ENCODE results near the gene FTO. TPM values are rescaled to one million over a fixed set of nuclear protein-coding genes. Genes with fewer than 3 reads are reported as not detected.

The FTO gene
- total RNA-seq, 1 donor from 2014 or later, result 65.8 TPM

- ChIA-PET CTCF (no interaction called here), POLR2A (no interaction called here)
- Mint-ChIP-seq H3K27me3 (no peaks in the 10 kb centered on the region), H3K27ac (no peak overlapping the region), H3K9me3 (no peaks in the 10 kb centered on the region), H3K4me1 (no peaks in the 10 kb centered on the region), H3K4me3 (no peak overlapping the region), H3K36me3 (ENCODE audit: low read depth) (peaks cover 32% of the 10 kb centered on the region)
- no peak for TF ChIP-seq CTCF (IDR thresholded peaks at IDR 0.05)
- ATAC-seq (ENCODE audit: low read depth), result no peak
- DNase-seq, result no peak
- intact Hi-C loops (cut with micrococcal nuclease), result no loop called here
These were observed 302.7 kb downstream of the FTO start for GRCh38 chr16:54006693-54007092.

GRCh38 chr16:54007504-54007903, 303.5 kb downstream of the FTO start:
- POLR2A ChIA-PET, result no interaction called here
- Mint-ChIP-seq H3K4me1 (no peaks in the 10 kb centered on the region), H3K27ac (no peak overlapping the region), H3K9me3 (peaks cover 4% of the 10 kb centered on the region), H3K4me3 (no peak overlapping the region), H3K36me3 (ENCODE audit: low read depth) (peaks cover 37% of the 10 kb centered on the region), H3K27me3 (no peaks in the 10 kb centered on the region)
- no peak for TF ChIP-seq CTCF (IDR thresholded peaks at IDR 0.05)
- intact Hi-C loops (cut with micrococcal nuclease), result no loop called here
- ATAC-seq (ENCODE audit: low read depth) (no peak), DNase-seq (no peak)
- CTCF ChIA-PET, result no interaction called here

- H3K4me1 Mint-ChIP-seq, result no peaks in the 10 kb centered on the region
- H3K9me3 Mint-ChIP-seq, result peaks cover 8% of the 10 kb centered on the region
- H3K4me3 Mint-ChIP-seq, result no peak overlapping the region
- H3K27me3 Mint-ChIP-seq, result no peaks in the 10 kb centered on the region
- intact Hi-C loops (cut with micrococcal nuclease), result no loop called here
- DNase-seq (no peak), ATAC-seq (ENCODE audit: low read depth) (no peak)
- TF ChIP-seq CTCF (IDR thresholded peaks at IDR 0.05), result no peak
- POLR2A ChIA-PET, result no interaction called here
- H3K36me3 Mint-ChIP-seq (ENCODE audit: low read depth), result peaks cover 46% of the 10 kb centered on the region
- CTCF ChIA-PET, result no interaction called here
- H3K27ac Mint-ChIP-seq, result no peak overlapping the region
These were observed 305.7 kb downstream of the FTO start for GRCh38 chr16:54009464-54010176.

- intact Hi-C loops (cut with micrococcal nuclease), result no loop called here
- H3K9me3 Mint-ChIP-seq, result peaks cover 21% of the 10 kb centered on the region
- no peak for TF ChIP-seq CTCF (IDR thresholded peaks at IDR 0.05)
- peaks cover 48% of the 10 kb centered on the region for H3K36me3 Mint-ChIP-seq (ENCODE audit: low read depth)
- ATAC-seq (ENCODE audit: low read depth), result no peak
- no peaks in the 10 kb centered on the region for H3K4me1 Mint-ChIP-seq
- no peak overlapping the region for H3K4me3 Mint-ChIP-seq
- no peaks in the 10 kb centered on the region for H3K27me3 Mint-ChIP-seq
- H3K27ac Mint-ChIP-seq, result no peak overlapping the region
- no peak for DNase-seq
- POLR2A ChIA-PET, result no interaction called here
- CTCF ChIA-PET, result no interaction called here
These were observed 311.2 kb downstream of the FTO start for GRCh38 chr16:54015147-54015546.

- intact Hi-C loops (cut with micrococcal nuclease), result no loop called here
- CTCF ChIA-PET, result no interaction called here
- Mint-ChIP-seq H3K4me3 (no peak overlapping the region), H3K27me3 (no peaks in the 10 kb centered on the region), H3K4me1 (no peaks in the 10 kb centered on the region), H3K36me3 (ENCODE audit: low read depth) (peaks cover 22% of the 10 kb centered on the region), H3K27ac (no peak overlapping the region), H3K9me3 (peaks cover 22% of the 10 kb centered on the region)
- DNase-seq (no peak), ATAC-seq (ENCODE audit: low read depth) (no peak)
- no peak for TF ChIP-seq CTCF (IDR thresholded peaks at IDR 0.05)
- POLR2A ChIA-PET, result no interaction called here
These were observed 318.4 kb downstream of the FTO start for GRCh38 chr16:54022362-54022761.

Measured in activated B cell treated with CpG ODN at 0.5 μM for 24 hours (primary cell).